OCI-LY1 (cell line): ENCODE measurements around the gene RERE.

Source experiments
- EZH2 ChIP-seq: fragments of 200-600 bp; sonication (generic), shearing (Covaris generic); IDR thresholded peaks from 2 replicates; pipeline ENCODE4 v1.8.0; 2017; ENCODE audit warnings: borderline replicate concordance, mixed run types, mild to moderate bottlenecking, antibody characterized with exemption, low read length, moderate library complexity, mixed read lengths
- TF ChIP-seq, protein P1 (sequence below): fragments of 200-600 bp; sonication (generic), shearing (Covaris generic); IDR thresholded peaks from 2 replicates; pipeline ENCODE4 v1.5.1; 2017; ENCODE audit warnings: mild to moderate bottlenecking, antibody characterized with exemption, low read length, moderate library complexity, mixed read lengths

GRCh38 chr1:8384088-8384487, 433.4 kb downstream of the RERE start:
- TF ChIP-seq, protein P1, sequence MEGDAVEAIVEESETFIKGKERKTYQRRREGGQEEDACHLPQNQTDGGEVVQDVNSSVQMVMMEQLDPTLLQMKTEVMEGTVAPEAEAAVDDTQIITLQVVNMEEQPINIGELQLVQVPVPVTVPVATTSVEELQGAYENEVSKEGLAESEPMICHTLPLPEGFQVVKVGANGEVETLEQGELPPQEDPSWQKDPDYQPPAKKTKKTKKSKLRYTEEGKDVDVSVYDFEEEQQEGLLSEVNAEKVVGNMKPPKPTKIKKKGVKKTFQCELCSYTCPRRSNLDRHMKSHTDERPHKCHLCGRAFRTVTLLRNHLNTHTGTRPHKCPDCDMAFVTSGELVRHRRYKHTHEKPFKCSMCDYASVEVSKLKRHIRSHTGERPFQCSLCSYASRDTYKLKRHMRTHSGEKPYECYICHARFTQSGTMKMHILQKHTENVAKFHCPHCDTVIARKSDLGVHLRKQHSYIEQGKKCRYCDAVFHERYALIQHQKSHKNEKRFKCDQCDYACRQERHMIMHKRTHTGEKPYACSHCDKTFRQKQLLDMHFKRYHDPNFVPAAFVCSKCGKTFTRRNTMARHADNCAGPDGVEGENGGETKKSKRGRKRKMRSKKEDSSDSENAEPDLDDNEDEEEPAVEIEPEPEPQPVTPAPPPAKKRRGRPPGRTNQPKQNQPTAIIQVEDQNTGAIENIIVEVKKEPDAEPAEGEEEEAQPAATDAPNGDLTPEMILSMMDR = no peak
- TF ChIP-seq EZH2 = no peak
